ENCODE data around the gene ABHD17B.

The ABHD17B gene

GRCh38 chr9:71858102-71858798, 52.7 kb downstream of the ABHD17B start:
- no peak overlapping the region for H3K4me3 ChIP-seq (ENCODE audit: low read depth, low read length)
- DNase-seq (ENCODE audit: low read depth), result no peak
- TF ChIP-seq MYC (IDR thresholded peaks at IDR 0.05; ENCODE audit: low read depth, low read length) (no peak), MAX (IDR thresholded peaks at IDR 0.05; ENCODE audit: low read depth, low read length) (no peak), CTCF (IDR thresholded peaks at IDR 0.05; ENCODE audit: low read depth, low read length) (no peak), POLR2A (IDR thresholded peaks at IDR 0.05; ENCODE audit: extremely low read depth, insufficient read length) (no peak)

DNA sequence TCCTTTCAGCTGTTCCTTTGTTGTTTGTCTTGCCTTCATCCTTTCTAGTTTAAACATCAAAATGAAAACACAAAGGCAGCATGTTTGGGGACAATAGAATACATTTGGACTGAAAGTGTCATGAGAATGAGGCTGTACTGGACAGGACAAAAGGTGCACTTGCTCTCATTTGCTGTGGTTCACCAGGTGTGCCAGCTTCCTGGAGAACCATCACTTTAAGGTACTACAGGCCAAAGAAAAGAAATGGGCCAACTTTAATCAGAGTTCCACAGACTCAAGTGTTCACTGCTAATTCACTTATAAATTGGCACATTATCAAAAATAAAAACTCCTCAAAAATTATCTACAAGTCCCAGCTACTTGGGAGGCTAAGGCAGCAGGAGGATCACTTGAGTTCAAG, 53.8 kb downstream of the ABHD17B start:
- TF ChIP-seq CTCF (IDR thresholded peaks at IDR 0.05; ENCODE audit: low read depth, low read length) (no peak), MAX (IDR thresholded peaks at IDR 0.05; ENCODE audit: low read depth, low read length) (no peak), POLR2A (IDR thresholded peaks at IDR 0.05; ENCODE audit: extremely low read depth, insufficient read length) (no peak), MYC (IDR thresholded peaks at IDR 0.05; ENCODE audit: low read depth, low read length) (no peak)
- H3K4me3 ChIP-seq (ENCODE audit: low read depth, low read length), result no peak overlapping the region
- DNase-seq (ENCODE audit: low read depth), result no peak

DNA sequence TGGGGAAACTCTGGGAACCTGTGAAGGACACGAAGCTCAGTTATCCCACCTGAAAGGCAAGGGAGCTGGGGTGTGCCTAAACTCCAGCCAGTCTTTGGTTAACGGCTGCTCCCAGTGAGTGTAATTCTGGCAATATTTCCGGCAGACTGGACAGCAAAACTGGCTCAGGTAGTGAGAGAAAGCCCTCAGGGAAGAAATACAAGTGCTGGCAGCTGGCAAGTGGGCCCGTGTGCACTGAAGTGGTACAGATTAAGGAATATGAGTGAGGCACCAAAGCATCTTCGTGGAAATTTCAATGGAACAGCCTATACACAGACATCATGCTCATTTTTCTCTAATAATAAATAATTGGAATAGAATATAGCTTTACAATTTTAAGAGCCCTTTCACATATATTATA, 56.2 kb downstream of the ABHD17B start:
- H3K4me3 ChIP-seq (ENCODE audit: low read depth, low read length), result no peak overlapping the region
- no peak for DNase-seq (ENCODE audit: low read depth)
- TF ChIP-seq POLR2A (IDR thresholded peaks at IDR 0.05; ENCODE audit: extremely low read depth, insufficient read length) (no peak), MYC (IDR thresholded peaks at IDR 0.05; ENCODE audit: low read depth, low read length) (no peak)

DNA sequence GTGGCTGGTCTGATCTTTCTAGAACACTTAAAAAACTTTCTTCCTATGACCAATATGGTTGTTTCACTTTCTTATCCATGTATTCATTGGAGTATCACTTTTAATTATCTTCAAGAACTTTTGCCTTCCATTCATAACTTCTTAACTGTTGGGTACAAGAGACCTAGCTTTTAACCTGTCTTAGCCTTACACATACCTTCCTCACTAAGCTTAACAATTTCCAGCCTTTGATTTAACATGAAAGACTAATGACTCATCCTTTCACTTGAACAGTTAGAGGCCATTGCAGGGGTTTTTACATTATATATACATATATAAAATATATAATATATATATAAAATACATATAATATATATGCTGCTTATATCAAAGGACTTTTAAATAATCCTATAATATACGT, 57.9 kb downstream of the ABHD17B start:
- TF ChIP-seq CTCF (IDR thresholded peaks at IDR 0.05; ENCODE audit: low read depth, low read length) (no peak), MAX (IDR thresholded peaks at IDR 0.05; ENCODE audit: low read depth, low read length) (no peak), POLR2A (IDR thresholded peaks at IDR 0.05; ENCODE audit: extremely low read depth, insufficient read length) (no peak), MYC (IDR thresholded peaks at IDR 0.05; ENCODE audit: low read depth, low read length) (no peak)
- H3K4me3 ChIP-seq (ENCODE audit: low read depth, low read length), result no peak overlapping the region
- no peak for DNase-seq (ENCODE audit: low read depth)

DNA sequence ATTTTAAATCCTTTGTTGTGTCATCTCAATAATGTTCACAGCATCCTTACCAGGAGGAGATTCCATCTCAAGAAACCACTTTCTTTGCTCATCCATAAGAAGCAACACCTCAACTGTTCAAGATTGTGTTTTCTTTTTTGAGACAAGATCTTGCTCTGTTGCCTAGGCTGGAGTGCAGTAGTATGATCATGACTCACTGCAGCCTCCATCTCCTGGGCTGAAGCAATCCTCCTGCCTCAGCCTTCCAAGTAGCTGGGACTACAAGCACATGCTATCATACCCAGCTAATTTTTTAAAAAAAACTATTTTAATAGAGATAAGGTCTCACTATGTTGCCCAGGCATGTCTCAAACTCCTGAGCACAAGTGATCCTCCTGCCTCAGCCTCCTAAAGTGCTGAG, 60.0 kb downstream of the ABHD17B start:
- no peak for DNase-seq (ENCODE audit: low read depth)
- H3K4me3 ChIP-seq (ENCODE audit: low read depth, low read length), result no peak overlapping the region
- no peak for TF ChIP-seq MAX (IDR thresholded peaks at IDR 0.05; ENCODE audit: low read depth, low read length)
- TF ChIP-seq MYC (IDR thresholded peaks at IDR 0.05; ENCODE audit: low read depth, low read length), result no peak
- TF ChIP-seq CTCF (IDR thresholded peaks at IDR 0.05; ENCODE audit: low read depth, low read length), result no peak
- TF ChIP-seq POLR2A (IDR thresholded peaks at IDR 0.05; ENCODE audit: extremely low read depth, insufficient read length), result no peak

- TF ChIP-seq MYC (IDR thresholded peaks at IDR 0.05; ENCODE audit: low read depth, low read length) (no peak), CTCF (IDR thresholded peaks at IDR 0.05; ENCODE audit: low read depth, low read length) (no peak), MAX (IDR thresholded peaks at IDR 0.05; ENCODE audit: low read depth, low read length) (no peak), POLR2A (IDR thresholded peaks at IDR 0.05; ENCODE audit: extremely low read depth, insufficient read length) (no peak)
- DNase-seq (ENCODE audit: low read depth), result no peak
- H3K4me3 ChIP-seq (ENCODE audit: low read depth, low read length), result no peak overlapping the region
Measured at GRCh38 chr9:71847892-71848291, 63.1 kb downstream of the ABHD17B start.

Data from NB4 (cell line).